Muscle of arm (tissue), 12 donors: ENCODE measurements around the gene MRPS2. TPM values are rescaled to one million over a fixed set of nuclear protein-coding genes. Genes with fewer than 3 reads are reported as not detected.

Experiments
- polyA plus RNA-seq, 12 donors: library from polyadenylated mRNA; unstranded; fragments of 120-200 nt; gene quantifications; one replicate each; pipeline ENCODE4 v1.2.1, GENCODE V29; 2013; ENCODE audit not compliant: insufficient read length in 12 of 12

The MRPS2 gene
- polyA plus RNA-seq, 12 donors = 17.2 to 45.4 (median 27.0) TPM; not detected in 1

Other genes with a start within 250 kb of the MRPS2 start
- 10 to 100 TPM in 7 of 12 donors, 1 to 10 TPM in 4, not detected in 1; 9.2 to 15.6 (median 10.6) TPM for gene PPP1R26, start 20.9 kb upstream of the MRPS2 start, polyA plus RNA-seq
- under 1 TPM in 1 of 12 donors, not detected in 11; 0.57 TPM for gene LCN1, start 20.8 kb downstream of the MRPS2 start, polyA plus RNA-seq
- not detected for gene OBP2A, start 45.4 kb downstream of the MRPS2 start, polyA plus RNA-seq
- gene PAEP, start 61.1 kb downstream of the MRPS2 start, polyA plus RNA-seq = 10 to 100 TPM in 1 of 12 donors, 1 to 10 TPM in 3, under 1 TPM in 1, not detected in 7; 0.56 to 13.0 (median 1.4) TPM
- gene GLT6D1, start 138.9 kb downstream of the MRPS2 start, polyA plus RNA-seq = not detected
- gene LCN9, start 162.6 kb downstream of the MRPS2 start, polyA plus RNA-seq = not detected
- under 1 TPM in 6 of 12 donors, not detected in 6; 0.10 to 0.30 (median 0.13) TPM for gene SOHLH1, start 198.8 kb downstream of the MRPS2 start, polyA plus RNA-seq
- 10 to 100 TPM in 4 of 12 donors, 1 to 10 TPM in 7, not detected in 1; 4.4 to 13.2 (median 8.2) TPM for gene KCNT1, start 201.5 kb downstream of the MRPS2 start, polyA plus RNA-seq